H4 (cell line): ENCODE results near the gene TSPYL4. TPM values are rescaled to one million over a fixed set of nuclear protein-coding genes. Genes with fewer than 3 reads are reported as not detected.
A peak's percentile ranks its signal among the peaks of the same experiment; 100 is the strongest.
"Not testable (repeated sequence)": the region's sequence is repeated elsewhere in the genome, so short reads cannot be mapped to it uniquely, and the experiment has no call there.

ENCODE experiments used
- DNase-seq: peaks from one replicate; pipeline ENCODE4 v3.0.0-alpha.2; 2015; ENCODE audit warnings: low spot score
- total RNA-seq: library from RNA; depleted of rRNA; stranded (reverse); fragments of >200 nt; shearing (Covaris generic); gene quantifications from 2 replicates; pipeline ENCODE4 v1.2.3, GENCODE V29; 2014; rRNA removed

Gene TSPYL4
- 5.8 and 6.3 TPM in 2 replicates for total RNA-seq

DNA sequence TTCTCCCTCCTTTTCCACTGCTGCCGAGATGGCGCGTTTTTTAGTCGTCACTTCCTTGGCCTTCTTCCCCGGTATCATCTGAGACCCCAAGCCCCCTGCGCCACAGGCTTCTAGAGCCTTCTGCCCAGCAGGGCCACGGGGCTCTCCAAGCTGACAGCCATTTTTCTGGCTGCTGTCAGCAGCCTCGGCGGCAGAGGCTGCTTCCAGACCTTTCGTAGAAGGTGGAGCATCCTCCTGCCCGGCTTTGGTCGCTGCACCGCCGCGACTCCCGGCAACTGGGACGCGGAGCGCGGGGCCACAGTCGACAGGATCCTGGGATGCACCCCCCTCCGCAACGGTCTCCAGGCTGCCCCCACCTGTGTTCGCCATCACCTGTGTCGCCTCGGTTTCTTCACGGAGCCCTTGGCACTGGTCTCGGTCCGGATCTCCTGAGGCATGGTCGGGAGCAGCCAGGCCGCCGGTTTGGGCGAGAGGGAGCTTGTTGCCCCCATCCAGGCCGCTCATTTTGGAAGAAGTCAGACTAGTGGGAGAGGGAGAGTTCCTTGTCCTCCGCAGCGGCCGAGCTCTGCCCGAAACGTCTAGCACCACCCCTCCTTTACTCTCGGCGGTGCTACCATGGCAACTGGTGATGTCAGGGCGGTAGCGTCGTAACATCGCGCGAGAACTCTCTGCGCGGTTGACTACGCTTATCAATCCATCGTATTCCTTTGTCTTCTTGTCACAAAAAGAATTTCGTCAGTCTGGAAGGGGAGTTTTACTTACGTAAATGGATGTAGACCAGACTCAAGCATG, at the start of gene TSPYL4:
Gene TSPYL4 (minus strand): TSS at position 571 of the 792 bp plus-strand sequence. CDS start 67 bp downstream, at position 504.
- peak; percentile 90 for DNase-seq

DNA sequence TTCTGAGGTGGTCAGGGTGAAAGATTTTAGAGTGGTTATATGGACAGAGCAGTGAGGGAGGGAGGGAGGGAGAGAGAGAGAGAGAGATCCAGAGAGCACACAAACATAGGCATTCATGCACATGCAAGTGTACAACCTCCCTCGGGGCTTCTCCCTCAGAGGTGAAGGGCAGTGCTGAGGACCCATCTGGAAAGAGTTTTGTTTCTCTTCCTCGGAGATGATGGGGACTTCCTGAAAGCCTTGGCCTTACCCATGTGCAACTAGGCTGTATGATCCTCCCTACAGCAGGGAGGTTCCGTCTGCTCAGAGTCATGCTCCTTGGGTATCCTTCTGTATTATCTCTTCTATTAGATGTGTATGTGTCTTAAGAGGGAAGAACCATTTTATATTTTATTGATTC, 47.2 kb upstream of the TSPYL4 start:
- no peak for DNase-seq

DNA sequence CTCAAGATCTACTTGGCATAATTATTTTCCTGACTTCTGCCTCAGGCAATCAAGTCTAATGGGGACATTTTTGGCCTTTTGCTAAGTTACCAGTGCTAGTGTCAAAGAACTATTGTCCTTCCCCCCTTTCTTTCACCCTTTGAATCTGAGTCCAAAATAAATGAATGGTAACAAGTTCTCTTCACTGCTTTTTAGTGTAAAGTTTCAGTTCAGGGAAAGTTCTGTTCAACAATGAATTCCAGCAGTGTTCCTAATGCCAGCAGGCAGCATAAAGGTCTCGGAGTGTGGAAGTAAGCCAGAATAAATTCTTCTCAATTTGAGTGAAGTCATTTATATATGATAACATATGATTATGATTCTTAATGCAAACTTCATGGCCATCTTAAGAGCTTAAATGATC, 46.7 kb upstream of the TSPYL4 start:
- DNase-seq = no peak

- DNase-seq = no peak
Observed at GRCh38 chr6:116298973-116299372, 45.1 kb upstream of the TSPYL4 start.

DNA sequence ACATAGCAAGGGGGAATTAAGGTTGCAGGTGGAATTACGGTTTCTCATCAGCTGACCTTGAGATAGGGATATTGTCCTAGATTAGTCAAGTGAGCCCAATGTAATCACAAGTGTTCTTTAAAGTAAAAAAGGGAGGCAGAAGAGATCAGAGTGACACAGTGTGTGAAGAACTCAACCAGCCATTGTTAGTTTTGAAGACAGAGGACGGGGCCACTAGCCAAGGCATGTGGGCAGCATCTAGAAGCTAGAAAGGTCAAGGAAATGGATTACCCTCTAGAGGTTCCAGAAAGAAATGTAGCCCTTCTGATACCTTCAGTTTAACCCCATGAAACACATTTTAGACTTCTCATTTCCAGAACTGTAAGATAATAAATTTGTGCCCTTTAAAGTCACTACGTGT, 44.4 kb upstream of the TSPYL4 start:
- DNase-seq = no peak

DNA sequence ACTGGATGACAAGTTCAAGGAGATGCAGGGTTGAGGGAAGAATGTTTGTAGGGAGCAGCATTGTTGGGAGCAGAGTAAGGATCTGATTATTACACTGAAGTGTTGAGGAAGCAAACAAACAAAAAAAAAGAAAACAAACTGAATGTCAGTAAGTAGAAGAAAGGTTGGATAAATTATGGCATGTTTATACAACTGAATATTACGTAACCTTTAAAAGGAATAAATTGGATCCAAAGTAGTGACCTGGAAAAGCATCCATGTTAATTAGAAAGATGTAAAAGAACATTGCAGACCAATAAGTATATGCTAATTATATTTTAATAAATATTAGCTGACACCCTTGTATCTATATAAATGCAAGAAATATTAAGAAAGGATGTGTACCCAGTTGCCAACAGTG, 38.7 kb upstream of the TSPYL4 start:
- DNase-seq = no peak

- DNase-seq = no peak
Observed at GRCh38 chr6:116291701-116292396, 38.0 kb upstream of the TSPYL4 start.

DNA sequence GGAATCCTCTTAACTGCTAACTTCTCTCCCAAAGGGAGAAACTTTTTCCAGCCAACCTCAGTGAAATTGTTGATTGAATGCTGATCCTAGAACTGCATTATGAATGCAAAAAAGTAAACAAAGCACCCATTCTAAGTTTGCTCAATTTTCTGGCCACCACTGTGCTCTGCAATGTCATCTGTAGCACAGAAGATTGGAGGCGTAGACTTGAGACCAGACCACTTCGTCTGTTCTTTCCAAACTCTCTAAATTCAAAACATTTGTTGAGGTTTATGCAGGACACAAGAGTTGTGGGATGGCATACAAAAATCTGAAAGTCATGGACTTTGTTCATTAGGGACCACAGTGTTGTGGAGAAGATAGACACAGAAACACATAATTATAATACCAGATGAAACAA, 36.9 kb upstream of the TSPYL4 start:
- DNase-seq = no peak

DNA sequence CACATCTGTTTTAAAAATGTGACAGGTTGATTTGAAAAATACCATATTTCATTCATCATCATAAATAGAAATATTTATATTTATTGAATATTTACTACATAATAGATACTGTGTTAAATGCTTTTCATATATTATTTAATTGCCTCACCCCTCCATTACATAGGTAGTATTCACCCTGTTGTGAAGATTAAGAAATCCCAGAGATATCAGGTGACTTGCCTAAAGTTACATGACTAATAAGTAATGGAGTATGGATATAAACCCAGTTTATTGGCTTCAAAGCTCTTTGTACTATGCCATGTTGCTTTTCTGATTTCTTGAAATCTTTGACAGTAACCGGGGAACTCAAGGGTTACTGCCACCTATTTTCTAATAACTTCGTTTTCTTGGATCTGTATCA, 36.0 kb upstream of the TSPYL4 start:
- no peak for DNase-seq

DNA sequence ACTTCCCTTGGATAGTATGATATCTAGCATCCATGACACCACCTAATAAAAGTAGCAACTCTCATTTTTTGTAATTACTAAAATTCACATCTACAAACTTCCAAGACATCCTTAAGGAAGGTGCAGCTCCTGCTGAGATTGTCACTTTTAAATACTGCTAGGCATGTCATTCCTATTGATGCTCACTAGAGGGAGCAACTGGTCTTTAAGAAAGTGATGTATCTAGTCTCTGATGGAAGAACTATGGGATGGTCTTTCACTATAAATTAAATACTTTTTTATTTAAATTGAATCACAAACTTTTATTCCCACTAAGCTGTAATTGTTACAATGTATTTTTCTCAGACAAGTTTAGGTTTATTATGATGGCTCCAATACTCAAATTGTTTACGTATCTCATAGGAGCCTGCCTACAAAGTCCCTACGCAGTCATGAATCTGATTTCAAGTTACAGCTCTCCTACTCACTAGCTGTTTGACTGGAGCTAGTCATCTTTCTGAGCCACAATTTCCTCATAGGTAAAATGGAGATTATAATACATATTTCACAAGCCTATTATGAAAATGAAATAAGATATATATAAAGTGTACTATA, 33.9 kb upstream of the TSPYL4 start:
- peak; percentile 36 for DNase-seq

DNA sequence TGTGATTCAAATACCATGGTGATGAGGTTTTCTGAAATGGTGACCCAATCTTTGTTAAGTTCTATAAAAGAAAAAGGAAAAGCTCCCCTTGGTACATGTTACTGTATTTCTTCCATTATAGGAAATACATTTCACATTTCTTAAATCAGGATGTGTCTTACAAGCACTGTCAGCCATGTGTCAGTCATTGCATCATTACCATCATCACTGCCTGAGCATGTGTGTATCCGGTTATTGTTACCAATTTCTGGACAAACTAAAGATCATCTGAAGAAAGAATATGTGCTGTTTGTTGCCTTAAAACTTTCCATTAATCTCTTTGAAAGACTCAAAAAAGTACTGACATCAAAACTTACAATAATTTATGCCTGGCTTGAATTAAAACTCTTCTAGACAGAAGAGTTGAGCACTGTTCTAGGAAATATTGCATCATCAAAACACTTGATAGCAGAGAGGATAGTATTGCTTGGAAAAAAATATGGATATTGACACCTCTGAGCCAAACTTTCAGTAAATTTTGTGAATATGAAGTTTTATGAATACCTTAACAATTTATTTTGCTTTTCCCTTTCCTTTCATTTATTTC, 33.0 kb upstream of the TSPYL4 start:
- no peak for DNase-seq

DNA sequence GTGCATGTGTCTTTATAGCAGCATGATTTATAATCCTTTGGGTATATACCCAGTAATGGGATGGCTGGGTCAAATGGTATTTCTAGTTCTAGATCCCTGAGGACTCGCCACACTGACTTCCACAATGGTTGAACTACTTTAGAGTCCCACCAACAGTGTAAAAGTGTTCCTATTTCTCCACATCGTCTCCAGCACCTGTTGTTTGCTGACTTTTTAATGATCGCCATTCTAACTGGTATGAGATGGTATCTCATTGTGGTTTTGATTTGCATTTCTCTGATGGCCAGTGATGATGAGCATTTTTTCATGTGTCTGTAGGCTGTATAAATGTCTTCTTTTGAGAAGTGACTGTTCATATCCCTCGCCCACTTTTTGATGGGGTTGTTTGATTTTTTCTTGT, 31.1 kb upstream of the TSPYL4 start:
- DNase-seq = not testable (repeated sequence)

GRCh38 chr6:116283191-116283590, 29.3 kb upstream of the TSPYL4 start:
- no peak for DNase-seq

DNA sequence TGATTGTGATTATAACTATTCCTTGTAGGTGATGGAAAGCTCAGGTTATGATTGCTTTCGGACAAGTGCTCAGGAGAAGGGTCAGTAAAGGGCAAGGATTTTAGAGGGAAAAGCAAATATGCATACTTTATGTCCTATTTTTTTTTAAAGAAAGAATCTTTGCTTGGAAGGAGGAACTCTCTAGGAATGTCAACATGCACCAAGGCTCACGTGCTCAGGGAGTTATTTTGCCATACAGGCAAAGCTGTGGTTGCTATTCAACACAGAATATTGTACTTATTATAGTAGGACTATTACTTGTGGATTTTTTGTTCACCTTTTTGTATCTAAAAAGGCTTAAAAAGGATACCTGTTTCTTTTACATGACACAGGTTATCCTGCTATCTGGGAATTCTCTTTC, 28.8 kb upstream of the TSPYL4 start:
- no peak for DNase-seq

DNA sequence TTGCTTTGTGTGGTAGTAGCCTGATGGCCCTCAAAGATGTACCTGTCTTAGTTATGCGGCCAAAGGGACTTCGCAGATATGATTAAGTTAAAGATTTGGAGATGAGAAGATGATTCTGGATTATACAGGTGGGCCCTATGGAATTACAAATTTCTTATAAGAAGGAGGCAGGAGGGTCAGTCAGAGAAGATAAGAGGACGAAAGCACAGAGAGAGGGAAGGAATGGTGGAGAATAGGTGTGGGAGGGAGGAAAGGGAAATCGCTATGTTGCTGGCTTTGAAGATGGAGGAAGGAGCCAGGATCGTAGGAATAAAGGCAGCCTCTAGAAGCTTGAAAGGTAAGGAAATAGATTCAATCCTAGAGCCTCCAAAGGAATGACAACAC, 27.1 kb upstream of the TSPYL4 start:
- DNase-seq = no peak

DNA sequence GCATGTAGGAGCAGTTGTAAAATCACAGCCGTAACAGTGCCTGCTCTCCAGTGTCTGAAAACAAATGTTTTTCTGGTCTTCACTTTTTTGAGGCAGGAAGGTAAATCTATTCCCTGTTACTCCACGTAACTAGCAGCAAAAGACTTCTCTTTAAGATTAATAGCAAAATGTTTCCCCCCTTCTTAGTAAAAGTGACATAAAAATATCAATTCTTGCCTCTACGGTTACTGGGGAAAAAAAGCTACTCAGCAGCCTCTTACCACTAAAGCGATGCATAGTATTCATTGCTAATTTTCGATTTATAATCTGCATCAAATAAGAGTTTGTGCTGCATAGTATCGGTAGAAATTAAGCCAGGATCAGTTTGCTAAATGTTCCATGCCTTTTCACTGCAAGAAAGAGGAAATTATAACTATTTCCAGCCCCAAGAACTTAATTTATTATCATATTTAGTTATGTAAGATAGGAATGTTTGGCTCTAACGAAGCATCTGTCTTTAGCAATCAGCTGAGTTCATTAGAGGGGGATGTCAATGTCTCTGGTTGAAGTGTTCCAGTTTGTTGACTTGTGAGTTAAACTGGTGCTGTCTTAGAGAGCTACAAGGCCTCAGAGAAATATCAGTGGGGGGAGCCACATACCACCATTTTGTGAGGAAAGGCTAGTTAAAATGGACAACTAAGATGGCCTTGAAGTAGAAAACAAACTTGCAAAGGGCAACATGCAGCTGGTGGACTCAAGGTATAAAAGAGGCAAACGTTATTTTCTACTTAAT, 26.5 kb upstream of the TSPYL4 start:
- no peak for DNase-seq

DNA sequence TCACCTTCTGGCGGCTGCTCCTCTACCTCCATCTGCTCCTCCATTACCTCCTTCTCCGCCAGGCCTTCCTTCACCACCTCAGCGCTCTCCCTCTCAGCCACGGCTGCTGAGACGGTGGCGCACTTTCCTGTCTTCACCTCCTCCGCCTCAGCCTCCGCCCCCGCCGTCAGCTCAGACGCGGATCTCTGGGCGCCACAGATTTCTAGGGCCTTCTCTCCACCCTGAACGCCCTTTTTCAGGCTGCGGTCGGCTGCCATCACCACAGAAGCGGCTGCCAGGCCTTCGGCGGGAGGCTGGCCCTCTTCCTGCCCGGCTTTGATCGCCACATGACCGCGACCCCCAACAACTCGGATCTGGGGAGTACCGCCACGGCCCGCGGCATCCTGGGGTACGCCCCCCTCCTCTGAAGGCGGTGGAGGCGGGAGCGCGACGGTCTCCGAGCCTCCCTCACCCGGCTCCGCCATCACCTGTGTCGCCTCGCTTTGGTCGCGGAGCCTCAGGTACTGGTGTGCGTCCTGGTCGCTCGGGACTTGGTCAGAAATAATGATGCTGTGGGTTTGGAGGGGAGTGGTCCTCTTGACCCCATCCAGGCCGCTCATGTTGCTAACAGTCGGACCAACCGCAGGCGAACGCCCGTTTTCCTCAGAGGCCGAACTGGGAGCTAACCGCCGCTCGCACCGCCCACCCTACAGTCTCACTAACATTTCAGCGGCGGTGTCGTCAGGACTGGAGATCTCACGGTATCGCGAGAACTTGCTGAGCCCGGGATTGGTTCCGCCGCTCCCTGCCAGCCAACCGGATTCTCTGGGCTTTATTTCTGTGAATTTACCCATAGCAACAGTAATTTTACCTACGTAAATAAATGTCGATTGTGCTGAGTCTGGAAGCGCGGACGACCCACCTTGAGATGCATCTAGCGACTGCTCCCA, 25.6 kb upstream of the TSPYL4 start, which contains the start of gene TSPYL1:
Gene TSPYL1 (minus strand): TSS at position 699 of the 929 bp plus-strand sequence. CDS start 100 bp downstream, at position 599.
- DNase-seq = peak; percentile 89

- no peak for DNase-seq
Observed at GRCh38 chr6:116278854-116279231, 25.0 kb upstream of the TSPYL4 start.

GRCh38 chr6:116278481-116278829, 24.6 kb upstream of the TSPYL4 start:
- no peak for DNase-seq

- DNase-seq = no peak
Observed at GRCh38 chr6:116277124-116277523, 23.2 kb upstream of the TSPYL4 start.
